Brain pericyte (primary cell): ENCODE measurements around the gene UBE2D1.
A peak's percentile ranks its signal among the peaks of the same experiment; 100 is the strongest.
"Not testable (repeated sequence)": the region's sequence is repeated elsewhere in the genome, so short reads cannot be mapped to it uniquely, and the experiment has no call there.

ENCODE experiments used
- DNase-seq: peaks from one replicate; pipeline ENCODE4 v3.0.0-alpha.2; 2012; ENCODE audit warnings: low read depth, low spot score

Gene UBE2D1

GRCh38 chr10:58384095-58384494, 49.3 kb downstream of the UBE2D1 start:
- DNase-seq, result no peak

DNA sequence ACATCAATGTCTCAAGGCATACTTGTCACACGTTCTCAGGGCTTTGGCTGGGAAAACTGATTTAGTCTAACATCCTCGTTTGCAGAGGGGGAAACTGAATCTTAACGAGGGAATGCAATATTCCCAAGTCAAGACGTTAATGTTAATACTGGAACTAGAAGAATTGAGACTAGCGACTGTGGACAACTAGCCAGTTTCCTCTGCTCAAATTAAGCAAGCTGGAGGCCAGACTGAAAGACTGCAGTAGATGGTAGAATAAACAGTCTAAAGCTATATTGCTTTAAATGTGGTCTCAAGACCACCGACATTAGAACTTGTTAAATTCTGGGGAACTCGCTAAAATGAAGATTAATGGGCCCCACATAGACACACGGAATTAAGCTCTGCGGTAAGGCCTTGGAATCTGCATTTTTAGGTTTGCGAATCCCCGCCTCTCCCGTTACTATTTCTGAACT, 49.8 kb downstream of the UBE2D1 start:
- peak; percentile 6 for DNase-seq

DNA sequence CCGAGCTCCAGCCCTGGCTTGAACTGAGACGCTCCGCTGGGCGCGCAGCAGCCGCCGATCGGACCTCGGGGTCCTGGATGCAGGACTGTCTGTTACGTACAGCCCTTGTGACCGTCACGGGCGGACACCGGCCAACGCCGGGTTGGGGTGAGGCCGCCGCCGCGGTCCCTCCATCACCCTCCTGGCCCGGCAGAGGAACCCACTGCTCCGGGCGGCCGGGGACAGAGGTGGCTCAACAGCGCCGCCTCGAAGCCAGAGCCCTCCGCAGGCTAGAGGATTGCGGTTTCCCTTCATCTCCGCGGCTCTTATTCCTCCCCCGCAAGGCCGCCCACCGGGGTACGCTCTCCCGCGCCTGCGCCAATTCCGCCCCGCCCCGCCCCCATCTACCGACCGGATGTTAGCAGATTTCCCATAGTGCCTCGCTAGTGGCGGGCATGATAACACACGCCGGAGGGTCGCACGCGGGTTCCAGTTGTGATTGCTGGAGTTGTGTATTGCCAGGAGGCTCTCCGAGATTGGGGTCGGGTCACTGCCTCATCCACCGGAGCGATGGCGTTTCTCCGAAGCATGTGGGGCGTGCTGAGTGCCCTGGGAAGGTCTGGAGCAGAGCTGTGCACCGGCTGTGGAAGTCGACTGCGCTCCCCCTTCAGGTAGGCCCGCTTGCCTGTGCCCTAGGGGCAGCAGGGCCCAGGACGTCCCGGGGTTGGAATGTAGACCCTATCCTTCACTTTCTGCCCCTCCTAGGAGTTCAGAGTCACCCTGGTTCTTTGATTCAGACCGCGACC, 50.4 kb downstream of the UBE2D1 start, which contains the start of gene TFAM:
Gene TFAM (plus strand): TSS at position 412 of the 785 bp plus-strand sequence. CDS start 138 bp downstream, at position 550.
- peak; percentile 82 for DNase-seq

GRCh38 chr10:58385784-58386112, 50.9 kb downstream of the UBE2D1 start:
- no peak for DNase-seq

DNA sequence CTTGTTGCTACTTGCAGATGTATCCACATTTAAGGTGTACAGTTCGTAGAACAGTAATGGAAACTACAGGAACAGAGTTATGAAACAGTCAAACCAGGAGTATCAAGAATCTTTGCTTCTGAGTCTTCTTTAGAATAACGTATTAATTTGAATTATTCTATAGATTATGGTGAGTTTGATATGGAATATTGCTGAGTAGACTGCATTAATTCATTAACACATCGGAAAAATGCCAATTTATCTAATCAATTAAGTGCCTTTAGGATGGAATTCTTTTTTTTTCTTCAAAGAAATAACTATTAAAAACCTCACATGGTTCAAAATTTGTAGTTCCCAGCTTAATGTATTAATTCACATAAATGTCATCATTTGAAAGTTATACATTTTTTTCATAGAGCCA, 54.2 kb downstream of the UBE2D1 start:
- no peak for DNase-seq

- no peak for DNase-seq
Measured at GRCh38 chr10:58393317-58393716, 58.5 kb downstream of the UBE2D1 start.

- no peak for DNase-seq
Measured at GRCh38 chr10:58394471-58394870, 59.7 kb downstream of the UBE2D1 start.

- DNase-seq, result no peak
Measured at GRCh38 chr10:58396057-58396456, 61.3 kb downstream of the UBE2D1 start.

DNA sequence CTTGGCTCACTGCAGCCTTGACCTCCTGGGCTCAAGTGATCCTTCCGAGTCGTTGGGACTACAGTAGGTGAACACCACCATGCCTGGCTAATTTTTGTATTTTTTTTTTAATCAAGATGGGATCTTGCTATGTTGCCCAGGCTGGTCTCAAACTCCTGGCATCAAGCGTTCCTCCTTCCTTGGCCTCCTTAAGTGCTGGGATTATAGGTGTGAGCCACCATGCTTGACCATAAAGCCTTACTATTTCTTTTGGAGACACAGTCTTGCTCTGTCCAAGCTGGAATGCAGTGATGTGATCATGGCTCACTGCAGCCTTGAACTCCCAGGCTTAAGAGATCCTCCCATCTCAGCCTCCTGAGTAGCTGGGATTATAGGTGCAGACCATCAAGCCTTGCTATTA, 63.0 kb downstream of the UBE2D1 start:
- DNase-seq, result no peak

DNA sequence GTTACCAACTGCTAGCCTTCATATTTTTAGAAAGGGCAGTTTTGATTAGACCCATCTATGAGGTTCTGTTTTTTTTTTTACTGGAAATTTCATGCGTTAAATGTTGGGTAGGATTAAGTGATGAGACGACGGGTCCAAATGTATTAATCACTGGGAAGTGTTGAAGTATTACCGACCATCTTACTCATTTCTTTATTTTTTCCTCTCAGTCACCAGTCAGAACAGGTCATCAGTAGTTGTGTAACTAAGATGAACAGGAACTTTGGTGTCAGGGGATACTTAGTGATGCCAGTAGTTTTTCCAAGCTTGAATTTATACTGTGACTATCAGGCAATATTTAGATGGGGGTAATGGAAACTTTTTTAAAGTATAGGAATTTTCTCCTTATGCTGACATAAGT, 64.6 kb downstream of the UBE2D1 start:
- no peak for DNase-seq

DNA sequence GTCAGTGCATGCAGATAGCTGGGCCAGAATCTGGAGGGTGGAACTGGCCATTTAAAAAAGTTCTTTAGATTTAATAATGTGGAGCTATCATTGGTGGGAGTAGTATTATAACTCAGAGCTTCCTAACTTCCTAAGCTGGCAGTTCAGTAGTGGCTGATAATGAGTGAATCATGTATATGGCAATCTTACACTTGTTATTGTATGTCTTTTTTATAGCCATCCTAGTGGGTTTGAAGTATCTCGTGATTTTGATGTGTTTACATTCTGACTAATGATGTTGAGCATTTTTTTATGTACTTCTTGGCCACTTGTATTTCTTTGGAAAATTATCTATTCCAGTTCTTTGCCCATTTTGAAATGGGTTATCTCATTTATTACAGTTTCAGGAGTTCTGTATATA, 65.8 kb downstream of the UBE2D1 start:
- DNase-seq, result no peak

GRCh38 chr10:58404001-58404400, 69.2 kb downstream of the UBE2D1 start:
- DNase-seq, result no peak

DNA sequence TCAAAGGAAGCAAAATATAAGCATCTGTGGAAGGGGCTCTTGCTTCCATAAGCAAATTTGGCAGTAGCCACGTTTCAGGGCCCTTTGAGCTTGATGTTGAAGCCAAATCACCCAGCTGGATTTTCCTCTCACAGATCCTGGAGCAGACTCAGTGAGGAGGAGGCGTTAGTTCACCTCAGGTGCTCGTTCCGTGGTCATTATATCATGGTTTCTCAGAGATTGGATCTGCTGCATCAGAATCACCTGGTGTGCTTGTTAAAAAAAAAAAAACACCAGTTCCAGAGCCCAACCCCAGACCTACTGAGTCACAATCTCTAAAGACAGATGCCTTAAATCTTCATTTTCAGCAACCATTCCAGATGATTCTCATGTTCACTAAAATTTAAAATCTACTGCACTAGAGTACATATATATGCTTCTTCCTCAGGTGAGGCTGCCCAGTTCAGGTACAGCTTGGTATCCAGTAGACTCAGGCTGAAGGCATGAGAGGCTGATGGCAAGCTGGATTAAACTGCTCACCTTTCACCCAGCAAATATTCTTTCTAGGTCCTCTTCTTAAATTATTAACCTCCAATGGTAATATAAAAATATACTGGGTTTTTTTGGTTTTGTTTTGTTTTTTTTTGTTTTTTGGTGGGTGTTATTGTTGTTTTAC, 75.3 kb downstream of the UBE2D1 start:
- no peak for DNase-seq

- DNase-seq, result peak; percentile 93
Measured at GRCh38 chr10:58412502-58412961, 77.7 kb downstream of the UBE2D1 start.

DNA sequence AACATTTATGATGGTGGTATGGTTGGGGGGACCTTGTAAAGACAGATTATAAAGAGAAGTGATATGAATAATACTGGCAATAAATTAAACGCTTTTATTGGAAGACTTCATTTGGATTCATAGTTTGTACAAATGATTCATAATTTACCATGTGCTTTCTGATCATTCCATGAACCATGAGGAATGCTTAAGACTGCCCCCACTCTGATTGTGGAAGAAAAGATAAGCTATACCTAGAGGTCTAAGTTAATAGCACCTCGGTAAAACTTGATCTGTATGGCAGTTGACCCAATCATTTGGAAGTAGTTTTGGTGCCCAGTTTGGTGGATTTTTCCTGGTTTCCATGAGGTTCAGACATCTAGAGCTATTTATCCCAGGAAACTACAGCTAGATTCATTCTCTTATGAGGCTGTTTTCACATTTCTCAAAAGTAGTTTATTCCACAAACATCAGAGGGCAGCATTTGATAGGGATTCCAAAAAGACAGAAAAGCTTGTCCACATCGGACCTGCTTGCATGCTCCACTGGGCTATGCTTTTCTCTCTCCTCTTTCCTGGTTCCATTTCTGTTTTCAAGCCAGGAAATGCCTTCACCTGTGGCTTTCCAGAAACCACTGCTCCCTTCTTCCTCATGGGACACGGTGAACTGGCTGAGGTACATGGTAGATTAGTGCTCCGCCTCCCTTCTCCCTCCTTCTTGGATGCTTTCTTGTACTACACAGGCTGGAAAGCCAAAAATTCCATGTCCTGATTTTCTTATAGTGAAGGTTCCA, 79.7 kb downstream of the UBE2D1 start:
- peak; percentile 47 for DNase-seq

DNA sequence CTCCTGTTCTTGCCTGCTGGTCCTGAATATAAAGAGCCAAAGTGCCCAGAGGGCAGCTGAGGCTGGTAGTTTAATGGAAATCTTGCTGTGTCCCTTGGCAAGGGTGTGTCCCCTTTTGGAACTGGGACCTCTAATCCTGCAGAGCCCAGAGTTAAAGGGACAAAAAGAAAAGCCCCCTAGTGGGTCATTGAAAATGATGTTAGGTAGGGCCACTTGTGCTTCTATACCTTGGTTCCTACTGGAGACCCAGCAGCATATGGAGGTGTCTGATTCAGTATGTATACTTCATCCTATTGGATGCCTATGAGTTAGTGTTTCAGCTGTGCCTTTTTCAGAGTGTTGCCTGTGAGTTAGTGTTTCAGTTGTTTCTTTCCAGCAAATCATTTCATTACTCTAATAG, 81.0 kb downstream of the UBE2D1 start:
- no peak for DNase-seq

GRCh38 chr10:58417902-58418301, 83.1 kb downstream of the UBE2D1 start:
- not testable (repeated sequence) for DNase-seq
